ENCODE measurements around the gene ZBTB24. TPM values are rescaled to one million over a fixed set of nuclear protein-coding genes. Genes with fewer than 3 reads are reported as not detected.

Gene ZBTB24
- total and polyA plus RNA-seq, 2 donors (not counting 3 experiments of a cell fraction or from before 2014, with no cell fraction given): 1.9 to 6.2 TPM

GRCh38 chr6:109458774-109459531, 24.1 kb downstream of the ZBTB24 start:
- Histone ChIP-seq H3K27ac (ENCODE audit: insufficient read depth, low read depth, low read length) (no peak overlapping the region), H3K9me3 (replicated peaks; ENCODE audit: control insufficient read depth, insufficient read depth, low read length) (no peaks in the 10 kb centered on the region), H2AFZ (ENCODE audit: low read depth, low read length) (no peak overlapping the region), H3K79me2 (ENCODE audit: control insufficient read depth, insufficient read depth, low read length) (no peaks in the 10 kb centered on the region), H3K4me2 (ENCODE audit: insufficient read depth, low read length) (no peak overlapping the region), H3K27me3 (ENCODE audit: control insufficient read depth in 2 of 2, insufficient read depth in 2 of 2, low read length in 2 of 2) (no peaks in the 10 kb centered on the region), H4K20me1 (replicated peaks; ENCODE audit: control insufficient read depth, extremely low read depth, insufficient read depth, low read length) (no peaks in the 10 kb centered on the region), H3K36me3 (ENCODE audit: control insufficient read depth in 2 of 2, extremely low read depth in 1 of 2, insufficient read depth in 2 of 2, low read length in 2 of 2) (peaks cover 3 to 4% of the 10 kb centered on the region in 2 experiments), H3K9me1 (replicated peaks; ENCODE audit: control insufficient read depth, extremely low read depth, insufficient read depth, low read length) (no peaks in the 10 kb centered on the region), H3K9ac (replicated peaks; ENCODE audit: extremely low read depth, insufficient read depth, low read length) (no peak overlapping the region), H3K4me3 (replicated peaks in 1 of 3; ENCODE audit: insufficient read depth in 1 of 3, low read depth in 1 of 3, low read length in 3 of 3) (no peak overlapping the region), H3K4me1 (ENCODE audit: control insufficient read depth, extremely low read depth, insufficient read depth, low read length) (peaks cover 7% of the 10 kb centered on the region)
- TF ChIP-seq MAX (IDR thresholded peaks at IDR 0.05; ENCODE audit: insufficient read depth, insufficient read length) (no peak), POLR2AphosphoS5 (IDR thresholded peaks at IDR 0.05; ENCODE audit: insufficient read depth, low read depth, low read length) (no peak)
- DNase-seq (ENCODE audit: low read depth, low spot score): no peak
- FAIRE-seq: no peak
- intact Hi-C loops (cut with micrococcal nuclease): no loop called here
- dilution Hi-C loops (cut with MboI; ENCODE audit: extremely low pct_ligation_motif_present, low sequenced_read_pairs): no loop called here
- POLR2A ChIA-PET: no interaction called here
- no TSS peak for BruUV-seq (replicated peaks)
- CTCF ChIA-PET: no interaction called here

GRCh38 chr6:109457562-109457996, 25.4 kb downstream of the ZBTB24 start:
- CTCF ChIA-PET: interaction anchor here (1.1 to 1.2 kb wide), 2 partner anchors 11 to 16 kb away, joined by 3 to 5 read pairs; partner anchors contain the start of gene SMPD2
- FAIRE-seq (no peak), DNase-seq (ENCODE audit: low read depth, low spot score) (no peak)
- Histone ChIP-seq H3K4me3 (replicated peaks in 1 of 3; ENCODE audit: insufficient read depth in 1 of 3, low read depth in 1 of 3, low read length in 3 of 3) (no peak overlapping the region), H3K79me2 (ENCODE audit: control insufficient read depth, insufficient read depth, low read length) (no peaks in the 10 kb centered on the region), H2AFZ (ENCODE audit: low read depth, low read length) (no peak overlapping the region), H3K36me3 (ENCODE audit: control insufficient read depth in 2 of 2, extremely low read depth in 1 of 2, insufficient read depth in 2 of 2, low read length in 2 of 2) (peaks cover 3 to 4% of the 10 kb centered on the region in 2 experiments), H3K9ac (replicated peaks; ENCODE audit: extremely low read depth, insufficient read depth, low read length) (no peak overlapping the region), H4K20me1 (replicated peaks; ENCODE audit: control insufficient read depth, extremely low read depth, insufficient read depth, low read length) (no peaks in the 10 kb centered on the region), H3K4me2 (ENCODE audit: insufficient read depth, low read length) (no peak overlapping the region), H3K4me1 (ENCODE audit: control insufficient read depth, extremely low read depth, insufficient read depth, low read length) (peaks cover 7% of the 10 kb centered on the region), H3K9me3 (replicated peaks; ENCODE audit: control insufficient read depth, insufficient read depth, low read length) (no peaks in the 10 kb centered on the region), H3K9me1 (replicated peaks; ENCODE audit: control insufficient read depth, extremely low read depth, insufficient read depth, low read length) (no peaks in the 10 kb centered on the region), H3K27ac (ENCODE audit: insufficient read depth, low read depth, low read length) (no peak overlapping the region), H3K27me3 (ENCODE audit: control insufficient read depth in 2 of 2, insufficient read depth in 2 of 2, low read length in 2 of 2) (no peaks in the 10 kb centered on the region)
- dilution Hi-C loops (cut with MboI; ENCODE audit: extremely low pct_ligation_motif_present, low sequenced_read_pairs) (no loop called here), intact Hi-C loops (cut with micrococcal nuclease) (no loop called here)
- POLR2A ChIA-PET: interaction anchor here (0.6 kb wide), 1 partner anchor 1323 kb away, joined by 5 read pairs; no protein-coding TSS in a partner anchor
- no peak for TF ChIP-seq GATA2 (IDR thresholded peaks at IDR 0.05; ENCODE audit: insufficient read depth, insufficient read length, low read depth, low read length)
- no peak for TF ChIP-seq MYC (IDR thresholded peaks at IDR 0.05; ENCODE audit: low read depth, low read length)
- no peak for TF ChIP-seq CTCF (IDR thresholded peaks at IDR 0.05; ENCODE audit: extremely low read depth in 1 of 2, insufficient read depth in 1 of 2, low read depth in 1 of 2, low read length in 2 of 2)
- TF ChIP-seq JUN (IDR thresholded peaks at IDR 0.05; ENCODE audit: borderline replicate concordance, insufficient read depth, insufficient read length, low read depth): no peak
- no peak for TF ChIP-seq FOS (IDR thresholded peaks at IDR 0.05; ENCODE audit: borderline replicate concordance, insufficient read depth, low read length)
- TF ChIP-seq POLR2A (IDR thresholded peaks at IDR 0.05; ENCODE audit: low read depth, low read length): no peak
- no peak for TF ChIP-seq MAX (IDR thresholded peaks at IDR 0.05; ENCODE audit: insufficient read depth, insufficient read length)
- TF ChIP-seq EZH2 (IDR thresholded peaks at IDR 0.05; ENCODE audit: borderline replicate concordance, low read depth, low read length, severe bottlenecking): no peak
- no peak for TF ChIP-seq POLR2AphosphoS5 (IDR thresholded peaks at IDR 0.05; ENCODE audit: insufficient read depth, low read depth, low read length)
- no TSS peak for BruUV-seq (replicated peaks)

Measured in endothelial cell of umbilical vein (primary cell).